H54 (cell line): ENCODE measurements around the gene CFAP46.

Experiments
- DNase-seq: peaks from one replicate; pipeline ENCODE4 v3.0.0; 2011; ENCODE audit warnings: low spot score, mixed read lengths; ENCODE audit not compliant: insufficient read length
- FAIRE-seq: peaks from 3 replicates; lab custom pipeline; 2011; peaks lifted over from hg19 to GRCh38; lab: Jason Lieb, UNC
- POLR2A ChIP-seq: IDR thresholded peaks from 2 replicates; pipeline ENCODE4 v1.6.1; 2011; ENCODE audit warnings: low read depth, mild to moderate bottlenecking, low read length

CFAP46 gene

GRCh38 chr10:132919374-132920100, 22.8 kb downstream of the CFAP46 start:
- no peak for FAIRE-seq
- no peak for TF ChIP-seq POLR2A
- DNase-seq = no peak

DNA sequence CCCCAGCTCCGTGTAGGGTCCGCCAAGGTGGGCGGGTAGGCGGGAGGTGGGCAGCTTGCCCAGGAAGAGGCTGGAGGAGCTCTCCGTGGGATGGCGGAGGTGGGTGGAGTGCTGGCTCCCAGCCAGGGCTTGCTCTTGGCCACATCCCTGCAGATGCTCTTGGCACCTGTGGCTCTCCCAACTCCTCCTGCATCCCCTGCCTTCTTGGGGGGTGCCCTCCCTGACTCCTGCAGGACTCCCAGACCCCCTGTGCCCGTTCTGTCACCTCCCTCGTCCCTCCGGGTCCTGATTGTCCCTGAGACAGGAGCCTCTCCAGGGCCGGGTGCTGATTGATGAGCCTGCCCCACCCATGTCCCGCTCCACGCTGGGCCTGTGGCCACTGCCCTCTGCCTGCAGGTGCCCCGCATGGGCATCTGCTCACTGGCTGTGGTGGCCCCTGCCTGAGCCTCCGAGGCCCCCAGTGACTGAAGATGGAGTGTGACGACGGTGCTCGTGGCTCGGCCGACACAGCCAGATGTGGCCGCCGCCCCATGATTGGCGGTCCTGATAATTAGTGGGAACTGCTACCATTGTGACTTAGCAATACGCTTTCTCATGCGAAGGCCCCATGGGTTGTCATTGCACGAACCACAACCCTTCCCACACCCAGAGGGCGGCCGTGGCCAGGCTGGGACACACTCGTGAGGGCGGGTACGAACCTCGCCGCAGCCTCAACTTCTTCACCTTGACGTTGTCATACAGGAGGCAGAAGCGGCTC, 23.6 kb downstream of the CFAP46 start:
- DNase-seq = no peak
- no peak for FAIRE-seq
- TF ChIP-seq POLR2A = no peak

DNA sequence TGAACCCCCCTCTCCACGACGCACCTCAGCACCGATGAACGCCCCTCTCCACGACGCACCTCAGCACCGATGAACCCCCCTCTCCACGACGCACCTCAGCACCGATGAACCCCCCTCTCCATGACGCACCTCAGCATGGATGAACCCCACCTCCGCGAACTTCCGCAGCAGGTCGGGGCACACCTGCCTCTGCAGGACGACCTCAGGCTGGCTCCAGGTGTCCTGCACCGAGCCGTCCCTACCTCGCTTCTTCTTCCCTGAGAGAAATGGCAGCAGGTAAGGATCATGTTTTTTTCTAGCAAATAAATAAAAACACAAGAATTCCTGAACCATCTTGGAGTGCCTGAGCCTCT, 24.1 kb downstream of the CFAP46 start:
- no peak for FAIRE-seq
- DNase-seq = no peak
- TF ChIP-seq POLR2A = no peak

- no peak for TF ChIP-seq POLR2A
- DNase-seq = no peak
- FAIRE-seq = no peak
These were observed 25.3 kb downstream of the CFAP46 start for GRCh38 chr10:132916956-132917666.

DNA sequence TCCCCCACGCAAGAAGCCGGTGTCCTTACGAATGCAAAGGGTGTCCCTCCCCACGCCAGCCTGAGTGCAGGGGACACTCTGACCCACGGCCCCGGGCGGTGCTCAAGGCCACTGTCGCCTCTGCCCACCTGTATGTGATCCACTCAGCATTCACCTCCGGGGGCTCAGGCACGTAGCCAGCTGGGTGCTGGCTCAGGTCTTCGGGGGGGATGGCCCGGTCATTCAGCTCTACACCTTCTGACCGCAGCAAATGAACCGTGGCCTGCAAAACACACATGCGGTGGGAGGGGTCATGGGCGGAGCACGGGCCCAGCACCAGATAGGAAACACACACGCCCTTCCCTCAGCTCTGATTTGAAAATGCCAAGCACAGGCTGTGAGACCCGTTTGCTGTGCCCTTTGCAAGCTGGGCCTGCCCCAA, 25.9 kb downstream of the CFAP46 start:
- FAIRE-seq (no peak), DNase-seq (no peak)
- TF ChIP-seq POLR2A = no peak

DNA sequence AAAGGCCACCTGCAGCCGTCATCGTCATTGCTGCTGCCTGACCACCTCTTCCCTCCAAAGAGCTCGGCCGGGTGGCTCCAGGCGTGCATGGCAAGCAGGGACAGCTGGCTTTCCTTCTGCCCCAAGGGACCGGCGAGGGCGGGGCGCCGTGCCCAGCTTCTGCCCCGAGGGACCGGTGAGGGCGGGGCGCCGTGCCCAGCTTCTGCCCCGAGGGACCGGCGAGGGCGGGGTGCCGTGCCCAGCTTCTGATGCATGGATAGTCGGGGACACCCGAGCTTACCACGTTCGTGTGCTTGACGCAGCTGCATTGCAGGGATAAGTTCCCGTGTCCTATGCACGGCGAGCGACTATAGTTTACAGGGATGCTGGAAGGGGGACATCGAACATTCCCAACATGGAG, 27.0 kb downstream of the CFAP46 start:
- no peak for TF ChIP-seq POLR2A
- DNase-seq = no peak
- FAIRE-seq = no peak

- no peak for DNase-seq
- no peak for FAIRE-seq
- TF ChIP-seq POLR2A = no peak
These were observed 27.6 kb downstream of the CFAP46 start for GRCh38 chr10:132914732-132915131.

GRCh38 chr10:132913559-132914115, 28.7 kb downstream of the CFAP46 start:
- TF ChIP-seq POLR2A = no peak
- FAIRE-seq (no peak), DNase-seq (no peak)

- no peak for TF ChIP-seq POLR2A
- DNase-seq (no peak), FAIRE-seq (no peak)
These were observed 29.4 kb downstream of the CFAP46 start for GRCh38 chr10:132912713-132913558.

GRCh38 chr10:132912225-132912712, 30.1 kb downstream of the CFAP46 start:
- TF ChIP-seq POLR2A = no peak
- DNase-seq = no peak
- no peak for FAIRE-seq

DNA sequence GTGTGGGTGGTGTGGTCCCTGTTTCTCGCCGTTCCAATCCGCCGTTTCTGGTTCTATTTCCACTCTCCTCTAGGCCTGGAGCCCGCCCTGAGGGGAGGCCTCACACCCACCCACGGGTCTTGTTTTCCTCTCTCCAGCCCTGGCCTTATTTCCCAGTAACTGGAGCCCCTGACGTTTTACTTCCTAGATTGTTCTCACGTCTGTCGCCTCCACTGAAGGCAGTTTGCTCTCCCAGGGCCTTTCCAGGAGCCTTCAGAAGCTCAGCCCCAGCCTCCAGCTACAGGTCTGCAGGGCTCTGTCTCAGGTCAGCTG, 30.6 kb downstream of the CFAP46 start:
- FAIRE-seq = no peak
- TF ChIP-seq POLR2A = no peak
- no peak for DNase-seq

- DNase-seq (no peak), FAIRE-seq (no peak)
- TF ChIP-seq POLR2A = no peak
These were observed 31.2 kb downstream of the CFAP46 start for GRCh38 chr10:132910901-132911785.
